Measurements from ENCODE around the gene KRTAP10-12. TPM values are rescaled to one million over a fixed set of nuclear protein-coding genes. Genes with fewer than 3 reads are reported as not detected.

KRTAP10-12 gene
- total and polyA plus RNA-seq, 2 of the 4 experiments (the other 2 are of a cell fraction) = not detected

GRCh38 chr21:44647222-44647552 is 49.8 kb upstream of the KRTAP10-12 start:
- Histone ChIP-seq H2BK120ac (ENCODE audit: low read depth, low read length) (no peak overlapping the region), H3K79me1 (ENCODE audit: low read depth in 1 of 2, low read length in 2 of 2) (no peaks in the 10 kb centered on the region), H2BK5ac (ENCODE audit: low read depth, low read length, poor library complexity, severe bottlenecking) (no peak overlapping the region), H4K5ac (ENCODE audit: low read depth, low read length) (no peak overlapping the region), H4K20me1 (ENCODE audit: insufficient read depth, low read length) (no peaks in the 10 kb centered on the region), H4K91ac (ENCODE audit: insufficient read depth, low read depth, low read length) (no peak overlapping the region), H3K9me3 (ENCODE audit: control insufficient read depth, insufficient read depth, low read length) (peaks cover 6% of the 10 kb centered on the region), H3K27me3 (ENCODE audit: control insufficient read depth, insufficient read depth, low read length) (no peaks in the 10 kb centered on the region; the same call in 1 of the 2 replicates), H2AK9ac (replicated peaks; ENCODE audit: low read depth, low read length, poor library complexity) (no peak overlapping the region), H2AK5ac (ENCODE audit: low read depth, low read length) (no peak overlapping the region), H3K18ac (ENCODE audit: low read depth, low read length) (no peak overlapping the region), H3K23ac (ENCODE audit: low read depth, low read length) (no peak overlapping the region), H3K4me3 (ENCODE audit: insufficient read depth, low read depth, low read length) (no peak overlapping the region), H4K8ac (ENCODE audit: low read depth in 2 of 2, low read length in 2 of 2) (no peak overlapping the region), H3K9me1 (ENCODE audit: insufficient read depth, low read length) (no peaks in the 10 kb centered on the region), H3K9ac (ENCODE audit: low read depth, low read length) (no peak overlapping the region), H3K36me3 (ENCODE audit: control insufficient read depth, insufficient read depth, low read length) (no peaks in the 10 kb centered on the region), H2BK20ac (ENCODE audit: low read depth, low read length) (no peak overlapping the region), H2AFZ (replicated peaks; ENCODE audit: low read length, poor library complexity) (no peak overlapping the region), H3K27ac (ENCODE audit: insufficient read depth, low read length) (no peak overlapping the region), H3K4ac (ENCODE audit: low read depth, low read length) (no peak overlapping the region), H3K4me2 (ENCODE audit: low read depth, low read length) (no peak overlapping the region), H3K4me1 (ENCODE audit: control insufficient read depth, insufficient read depth, low read length) (no peaks in the 10 kb centered on the region), H3K56ac (ENCODE audit: extremely low read depth, insufficient read depth, low read length) (no peak overlapping the region), H2BK15ac (ENCODE audit: low read depth, low read length) (no peak overlapping the region), H3K14ac (replicated peaks; ENCODE audit: low read depth, low read length) (no peak overlapping the region)
- ChIA-PET CTCF (no interaction called here), POLR2A (ENCODE audit: unreplicated experiment) (no interaction called here)
- intact Hi-C loops (cut with micrococcal nuclease) = no loop called here
- no peak for DNase-seq
- 12% methylated on average over 6 of the region's 8 CpGs; no CpG with 5 or more reads in 1 of the 2 experiments for WGBS, 2 experiments (ENCODE audit: extremely low coverage in 2 of 2, insufficient read length in 1 of 2)
- no TSS peak for BruUV-seq (replicated peaks)
- TF ChIP-seq CEBPB (IDR thresholded peaks at IDR 0.05; ENCODE audit: low read depth, low read length) (no peak), USF2 (IDR thresholded peaks at IDR 0.05; ENCODE audit: low read depth, low read length) (no peak), MAFK (IDR thresholded peaks at IDR 0.05; ENCODE audit: low read depth, low read length) (no peak), MAZ (IDR thresholded peaks at IDR 0.05; ENCODE audit: borderline replicate concordance, low read depth, low read length) (no peak), FOS (IDR thresholded peaks at IDR 0.05; ENCODE audit: low read depth, low read length) (no peak), RCOR1 (IDR thresholded peaks at IDR 0.05; ENCODE audit: insufficient replicate concordance, low read length) (no peak), MXI1 (IDR thresholded peaks at IDR 0.05; ENCODE audit: borderline replicate concordance, low read depth, low read length) (no peak), ELK1 (IDR thresholded peaks at IDR 0.05; ENCODE audit: borderline replicate concordance, low read depth, low read length) (no peak), POLR2A (IDR thresholded peaks at IDR 0.05; ENCODE audit: low read depth, low read length) (no peak), CTCF (conservative IDR thresholded peaks at IDR 0.05; ENCODE audit: low read depth, low read length) (no peak), RFX5 (IDR thresholded peaks at IDR 0.05; ENCODE audit: low read depth, low read length) (no peak)
- dilution Hi-C loops (cut with HindIII; ENCODE audit: low sequenced_read_pairs, unreplicated experiment) = no loop called here
- in situ Hi-C loops (cut with MboI; ENCODE audit: low sequenced_read_pairs) = no loop called here
- ATAC-seq (ENCODE audit: low read depth) = no peak
